Measurements from ENCODE around the gene BTBD6. TPM values are rescaled to one million over a fixed set of nuclear protein-coding genes. Genes with fewer than 3 reads are reported as not detected.

Gene BTBD6
- total RNA-seq, 6 experiments from 2014 or later = 44.3 to 58.6 (median 53.2) TPM

DNA sequence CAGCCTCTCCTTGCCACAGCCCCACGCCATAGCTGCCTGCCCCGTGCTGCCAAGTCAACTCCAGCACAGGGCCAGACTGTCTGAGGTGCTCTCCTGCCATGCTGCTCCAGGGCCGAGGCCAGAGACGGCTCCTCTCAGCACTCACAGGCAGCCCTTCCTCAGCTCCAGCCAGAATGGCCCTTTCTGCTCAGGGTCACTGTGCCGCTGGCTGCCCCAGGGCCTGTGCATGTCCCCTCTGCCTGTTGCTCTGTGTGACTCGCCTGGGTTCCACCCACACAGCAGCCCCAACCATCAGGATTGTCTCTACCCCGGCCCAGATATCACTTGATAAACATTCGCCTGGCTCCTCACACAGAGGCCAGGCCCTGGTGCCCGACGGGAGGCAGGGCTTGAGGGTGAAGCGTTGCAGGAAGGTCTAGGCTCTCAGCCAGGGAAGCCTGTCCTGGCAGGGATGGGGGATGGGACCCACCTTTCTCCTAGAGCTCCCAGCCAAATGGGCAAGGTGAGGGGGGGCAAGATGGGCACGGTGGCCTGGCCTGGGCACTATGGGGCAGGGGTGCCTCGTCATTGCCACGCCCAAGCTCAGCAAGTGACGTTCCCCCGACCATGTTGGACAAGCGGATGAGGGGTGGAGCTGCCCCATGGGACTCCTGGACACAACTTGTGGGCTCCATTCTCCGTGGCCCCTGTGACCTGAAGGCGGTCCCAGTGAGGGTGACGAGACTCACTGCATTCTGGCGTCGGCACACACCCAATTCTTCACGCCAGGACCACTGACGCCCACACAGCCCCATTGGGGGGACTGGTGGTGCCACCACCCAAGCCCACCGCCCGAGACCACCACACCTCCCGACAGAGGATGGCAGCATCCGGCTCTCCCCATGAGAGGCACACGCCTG is 27.4 kb upstream of the BTBD6 start:
- 0 out of 2 replicates have a peak, but pooled peaks cover 2% of the 10 kb centered on the region for H3K27me3 Mint-ChIP-seq (ENCODE audit: insufficient read depth)
- H3K4me3 Mint-ChIP-seq = no peak overlapping the region
- no peaks in the 10 kb centered on the region for H3K9me3 Mint-ChIP-seq
- H3K4me1 Mint-ChIP-seq (ENCODE audit: low read depth) = no peaks in the 10 kb centered on the region
- H3K36me3 Mint-ChIP-seq (ENCODE audit: low read depth) = peaks cover 22% of the 10 kb centered on the region
- DNase-seq = no peak
- no peak overlapping the region for H3K27ac Mint-ChIP-seq
- TF ChIP-seq, protein P1, sequence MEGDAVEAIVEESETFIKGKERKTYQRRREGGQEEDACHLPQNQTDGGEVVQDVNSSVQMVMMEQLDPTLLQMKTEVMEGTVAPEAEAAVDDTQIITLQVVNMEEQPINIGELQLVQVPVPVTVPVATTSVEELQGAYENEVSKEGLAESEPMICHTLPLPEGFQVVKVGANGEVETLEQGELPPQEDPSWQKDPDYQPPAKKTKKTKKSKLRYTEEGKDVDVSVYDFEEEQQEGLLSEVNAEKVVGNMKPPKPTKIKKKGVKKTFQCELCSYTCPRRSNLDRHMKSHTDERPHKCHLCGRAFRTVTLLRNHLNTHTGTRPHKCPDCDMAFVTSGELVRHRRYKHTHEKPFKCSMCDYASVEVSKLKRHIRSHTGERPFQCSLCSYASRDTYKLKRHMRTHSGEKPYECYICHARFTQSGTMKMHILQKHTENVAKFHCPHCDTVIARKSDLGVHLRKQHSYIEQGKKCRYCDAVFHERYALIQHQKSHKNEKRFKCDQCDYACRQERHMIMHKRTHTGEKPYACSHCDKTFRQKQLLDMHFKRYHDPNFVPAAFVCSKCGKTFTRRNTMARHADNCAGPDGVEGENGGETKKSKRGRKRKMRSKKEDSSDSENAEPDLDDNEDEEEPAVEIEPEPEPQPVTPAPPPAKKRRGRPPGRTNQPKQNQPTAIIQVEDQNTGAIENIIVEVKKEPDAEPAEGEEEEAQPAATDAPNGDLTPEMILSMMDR (IDR thresholded peaks at IDR 0.05) = no peak

DNA sequence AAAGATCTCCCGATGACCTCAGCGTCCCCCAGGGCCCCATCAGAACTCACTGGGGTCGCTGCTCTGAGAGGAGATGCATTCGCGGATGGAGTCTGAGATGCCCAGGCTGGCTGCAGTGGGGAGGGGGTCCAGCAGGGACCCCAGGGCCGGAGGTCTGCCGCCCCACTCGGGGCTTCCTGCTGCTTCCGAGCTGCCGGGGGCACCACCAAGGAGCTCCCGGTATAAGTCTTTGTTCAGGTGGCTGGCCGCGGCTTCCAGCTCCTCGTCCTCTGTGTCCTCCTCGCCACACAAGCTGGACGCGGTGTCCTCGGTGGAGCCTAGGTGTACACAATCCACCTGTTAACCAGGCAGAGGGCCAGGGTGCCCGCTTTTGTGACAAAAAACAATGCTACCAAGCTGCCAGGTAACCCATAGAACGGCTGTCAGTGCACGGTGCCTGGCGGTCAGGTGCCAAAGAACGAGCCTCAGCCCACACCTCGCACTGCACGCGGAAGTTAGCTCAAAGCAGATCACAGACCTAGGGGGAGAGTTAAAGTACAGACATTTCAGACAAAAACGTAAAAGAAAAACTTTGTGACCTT is 26.6 kb upstream of the BTBD6 start:
- H3K4me1 Mint-ChIP-seq (ENCODE audit: low read depth) = no peaks in the 10 kb centered on the region
- H3K36me3 Mint-ChIP-seq (ENCODE audit: low read depth) = peaks cover 20% of the 10 kb centered on the region
- H3K27ac Mint-ChIP-seq = no peak overlapping the region

DNA sequence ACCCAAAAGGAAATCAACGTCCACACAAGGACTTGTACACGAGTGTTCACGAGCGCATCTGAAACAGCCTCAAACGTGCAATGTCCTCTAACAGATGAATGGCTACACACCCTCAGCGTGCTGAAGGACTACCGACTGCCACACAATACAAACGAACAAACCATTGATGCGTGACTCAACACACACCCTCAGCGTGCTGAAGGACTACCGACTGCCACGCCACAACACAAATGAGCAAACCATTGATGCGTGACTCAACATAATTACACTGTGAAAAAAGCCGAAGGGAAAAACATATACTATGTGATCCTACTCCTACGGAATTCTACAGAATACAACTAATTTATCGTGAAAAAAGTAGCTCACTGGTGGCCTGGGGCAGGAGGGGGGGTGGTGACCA is 25.1 kb upstream of the BTBD6 start:
- TF ChIP-seq, protein P1 (IDR thresholded peaks at IDR 0.05) = no peak
- H3K27ac Mint-ChIP-seq = no peak overlapping the region
- 0 out of 2 replicates have a peak, but pooled peaks cover 4% of the 10 kb centered on the region for H3K27me3 Mint-ChIP-seq (ENCODE audit: insufficient read depth)
- no peaks in the 10 kb centered on the region for H3K4me1 Mint-ChIP-seq (ENCODE audit: low read depth)
- no peak overlapping the region for H3K4me3 Mint-ChIP-seq
- H3K36me3 Mint-ChIP-seq (ENCODE audit: low read depth) = peaks cover 20% of the 10 kb centered on the region
- DNase-seq = no peak
- no peaks in the 10 kb centered on the region for H3K9me3 Mint-ChIP-seq

More for the DNA sequence above, 26.6 kb upstream of the BTBD6 start:
- no peaks in the 10 kb centered on the region for H3K9me3 Mint-ChIP-seq
- no peak for DNase-seq
- TF ChIP-seq, protein P1 (IDR thresholded peaks at IDR 0.05) = no peak
- H3K27me3 Mint-ChIP-seq (ENCODE audit: insufficient read depth) = 0 out of 2 replicates have a peak, but pooled peaks cover 4% of the 10 kb centered on the region
- no peak overlapping the region for H3K4me3 Mint-ChIP-seq

DNA sequence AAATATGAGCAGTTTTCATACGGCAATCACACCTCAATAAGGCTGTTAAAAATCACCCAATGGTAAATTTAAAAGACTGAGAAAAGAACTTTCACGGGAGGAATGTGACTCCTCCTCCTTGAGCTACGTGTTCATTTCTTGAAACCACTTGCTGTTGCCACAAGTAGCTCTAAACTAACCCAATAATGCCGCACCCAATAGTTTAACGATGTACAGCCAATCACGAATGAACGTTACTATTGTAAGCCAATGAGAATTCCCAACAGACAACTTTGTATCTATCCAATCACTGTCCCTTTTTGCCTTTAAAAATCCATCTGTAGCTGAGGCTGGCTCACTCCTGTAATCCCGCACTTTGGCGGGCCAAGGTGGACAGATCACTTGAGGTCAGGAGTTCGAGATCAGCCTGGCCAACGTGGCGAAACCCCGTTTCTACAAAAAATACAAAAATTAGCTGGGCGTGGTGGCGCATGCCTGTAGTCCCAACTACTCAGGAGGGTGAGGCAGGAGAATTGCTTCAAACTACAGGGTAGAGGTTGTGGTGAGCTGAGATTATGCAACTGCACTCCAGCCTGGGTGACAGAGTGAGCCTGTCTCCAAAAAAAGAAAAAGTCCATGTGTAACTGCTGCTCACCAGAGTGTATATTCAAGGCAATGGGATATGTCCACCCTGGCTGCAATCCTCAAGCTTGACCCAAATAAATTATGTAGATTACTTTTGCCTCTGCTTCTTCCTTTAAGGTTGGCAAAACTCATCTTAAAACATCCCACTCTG is 24.4 kb upstream of the BTBD6 start:
- TF ChIP-seq, protein P1 (IDR thresholded peaks at IDR 0.05) = no peak
- Mint-ChIP-seq H3K27me3 (ENCODE audit: insufficient read depth) (0 out of 2 replicates have a peak, but pooled peaks cover 3% of the 10 kb centered on the region), H3K27ac (no peak overlapping the region), H3K36me3 (ENCODE audit: low read depth) (peaks cover 19% of the 10 kb centered on the region), H3K4me3 (no peak overlapping the region), H3K4me1 (ENCODE audit: low read depth) (no peaks in the 10 kb centered on the region), H3K9me3 (no peaks in the 10 kb centered on the region)
- no peak for DNase-seq

DNA sequence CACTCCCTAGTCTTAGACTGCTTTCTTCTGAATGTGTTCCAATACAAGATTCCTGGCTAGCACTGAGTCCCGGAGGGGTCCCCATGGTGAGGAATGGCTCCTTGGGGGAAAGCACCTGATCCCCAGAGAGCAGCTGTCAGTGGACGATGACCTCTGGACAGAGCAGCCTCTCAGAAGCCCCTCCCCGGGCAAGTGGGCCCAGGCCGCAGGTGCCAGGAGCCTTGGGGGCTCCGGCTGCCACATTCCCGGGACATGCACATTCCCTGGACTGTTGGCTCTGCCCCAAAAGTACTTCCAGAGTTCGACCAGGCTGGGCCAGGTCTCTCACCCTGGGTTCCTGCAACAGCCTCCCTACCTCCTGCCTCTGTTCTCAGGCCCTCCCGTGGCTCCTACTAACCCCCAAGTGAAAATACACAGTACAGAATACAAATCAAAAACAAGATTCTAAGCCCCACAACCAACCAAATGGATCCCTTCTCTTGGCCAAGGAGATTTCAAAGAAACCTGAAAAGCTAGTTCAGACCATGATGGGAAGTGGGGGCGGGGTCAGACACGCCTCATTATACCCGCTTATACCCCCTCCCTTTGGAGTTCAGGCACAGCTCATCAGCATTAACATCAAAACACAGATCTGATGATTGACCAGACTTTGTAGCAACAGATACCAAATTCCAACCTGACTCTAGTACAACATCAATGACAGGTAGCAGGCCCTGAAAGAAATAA is 23.3 kb upstream of the BTBD6 start:
- Mint-ChIP-seq H3K9me3 (no peaks in the 10 kb centered on the region), H3K4me1 (ENCODE audit: low read depth) (no peaks in the 10 kb centered on the region), H3K27me3 (ENCODE audit: insufficient read depth) (0 out of 2 replicates have a peak, but pooled peaks cover 2% of the 10 kb centered on the region), H3K4me3 (no peak overlapping the region), H3K36me3 (ENCODE audit: low read depth) (peaks cover 13% of the 10 kb centered on the region), H3K27ac (no peak overlapping the region)
- TF ChIP-seq, protein P1 (IDR thresholded peaks at IDR 0.05) = no peak
- DNase-seq = no peak

Measured in HFFc6 (cell line).